GM19438 (cell line): ENCODE data around the gene LIN9.
"Not testable (repeated sequence)": the region's sequence is repeated elsewhere in the genome, so short reads cannot be mapped to it uniquely, and the experiment has no call there.

Source experiments
- ATAC-seq: cut with Tn5 transposase; IDR thresholded peaks from one replicate; pipeline ENCODE4 v1.9.1; 2021; ENCODE audit warnings: low read depth; ENCODE audit not compliant: unreplicated experiment

LIN9 gene

DNA sequence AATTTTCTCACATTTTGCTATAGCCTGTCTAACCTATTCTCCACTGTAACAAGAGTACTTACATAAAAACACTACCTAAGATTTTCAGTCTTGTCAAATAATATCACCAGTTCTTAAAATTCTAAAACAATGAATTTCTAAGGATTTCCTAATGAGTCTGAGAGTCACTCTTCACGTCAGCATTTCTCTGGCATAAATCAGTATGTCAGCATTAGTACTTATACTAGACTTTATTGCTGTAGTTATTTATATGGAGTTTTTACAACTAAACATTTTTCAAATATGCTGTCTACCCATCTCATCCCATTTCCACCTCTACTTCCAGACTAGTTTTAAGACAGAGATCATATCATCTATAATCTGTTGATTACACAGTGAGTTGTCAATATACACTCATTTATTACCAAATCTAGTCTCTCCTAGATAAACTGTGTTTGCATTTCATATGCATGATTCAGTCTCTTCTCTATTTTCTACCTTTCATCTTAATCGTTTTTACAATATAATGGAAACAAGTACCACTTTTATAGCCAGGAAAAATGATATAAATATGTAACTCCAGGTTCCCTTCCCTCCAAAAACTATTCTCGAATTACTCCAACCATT is 32.8 kb downstream of the LIN9 start:
- ATAC-seq: no peak

- no peak for ATAC-seq
Measured at GRCh38 chr1:226274138-226274537, 34.8 kb downstream of the LIN9 start.

- ATAC-seq: not testable (repeated sequence)
Measured at GRCh38 chr1:226272233-226272902, 36.6 kb downstream of the LIN9 start.

DNA sequence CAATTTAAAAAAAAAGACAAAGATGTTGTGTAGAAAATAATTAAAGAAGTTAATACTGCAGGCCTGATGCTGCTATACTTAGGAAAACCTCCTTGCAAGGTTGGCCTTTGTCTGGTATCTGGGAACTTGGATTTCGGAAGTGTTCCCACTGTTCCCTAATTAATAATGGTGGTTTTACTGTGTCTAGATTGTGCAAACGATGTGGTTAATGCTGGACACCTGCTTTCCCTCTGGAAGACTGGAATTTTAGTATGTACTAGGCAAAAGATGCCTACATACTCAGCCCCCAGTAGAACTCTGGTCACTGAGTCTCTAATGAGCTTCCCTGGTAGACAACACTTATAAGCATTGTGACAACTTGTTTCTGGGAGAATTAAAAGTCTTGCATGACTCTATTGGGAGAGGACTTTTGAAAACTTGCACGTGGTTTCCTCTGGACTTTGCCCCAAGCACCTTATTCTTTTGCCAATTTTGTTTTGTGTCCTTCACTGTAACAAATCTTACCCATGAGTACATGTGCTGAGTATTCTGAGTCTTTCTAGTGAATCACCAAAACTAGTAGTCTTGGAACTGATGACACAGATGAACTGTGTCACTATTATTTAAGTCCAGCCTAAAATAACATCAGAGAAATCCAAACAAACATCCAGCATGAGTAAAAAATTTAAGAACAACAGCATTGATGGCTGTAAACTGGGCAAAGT is 40.4 kb downstream of the LIN9 start:
- no peak for ATAC-seq

DNA sequence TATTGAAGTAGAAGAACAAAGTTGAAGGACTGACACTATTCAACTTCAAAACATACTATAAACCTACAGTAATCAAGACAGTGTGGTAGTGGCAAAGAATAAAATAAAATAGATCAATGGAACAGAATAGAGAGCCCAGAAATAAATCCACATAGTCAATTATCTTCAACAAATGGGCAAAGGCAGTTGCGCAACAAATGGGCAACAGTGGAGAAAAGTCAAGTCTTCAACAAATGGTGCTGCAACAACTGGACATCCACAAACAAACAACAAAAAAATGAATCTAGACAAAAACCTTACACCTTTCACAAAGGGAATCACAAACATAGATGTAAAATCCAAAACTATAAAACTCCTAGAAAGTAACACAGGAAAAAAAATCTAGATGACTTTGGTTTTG is 47.1 kb downstream of the LIN9 start:
- ATAC-seq: no peak

DNA sequence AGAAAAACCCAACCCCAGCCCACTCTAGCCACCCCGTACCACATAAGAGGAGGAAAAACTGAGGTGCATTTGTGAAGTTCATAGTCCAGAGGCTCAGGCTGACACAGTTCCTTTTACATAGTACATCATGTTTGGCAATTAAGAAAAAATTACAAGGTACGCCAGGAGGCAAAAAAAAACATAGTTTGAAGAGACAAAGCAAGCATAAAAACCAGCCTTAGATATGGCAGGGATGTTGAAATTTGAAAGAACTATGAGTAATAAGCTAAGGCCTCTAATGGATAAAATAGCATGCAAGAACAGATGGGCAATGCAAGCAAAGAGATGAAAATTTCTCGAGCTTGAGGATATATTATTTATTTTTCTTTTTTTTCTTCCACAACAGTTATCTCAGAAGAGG is 53.6 kb downstream of the LIN9 start:
- no peak for ATAC-seq

GRCh38 chr1:226253933-226254332 is 55.0 kb downstream of the LIN9 start:
- no peak for ATAC-seq

DNA sequence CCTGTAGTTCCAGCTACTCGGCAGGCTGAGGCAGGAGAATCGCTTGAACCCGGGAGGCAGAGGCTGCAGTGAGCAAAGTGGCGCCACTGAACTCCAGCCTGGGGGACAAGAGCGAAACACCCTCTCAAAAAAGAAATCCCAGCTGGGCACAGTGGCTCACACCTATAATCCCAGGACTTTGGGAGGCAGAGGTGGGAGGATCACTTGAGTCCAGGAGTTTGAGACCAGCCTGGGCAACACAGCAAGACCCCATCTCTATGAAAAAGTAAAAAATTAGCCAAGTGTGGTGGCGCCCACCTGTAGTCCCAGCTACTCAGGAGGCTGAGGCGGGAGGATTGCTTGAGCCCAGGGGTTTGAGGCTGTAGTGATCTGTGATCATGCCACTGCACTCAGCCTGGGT is 56.1 kb downstream of the LIN9 start:
- ATAC-seq: not testable (repeated sequence)

DNA sequence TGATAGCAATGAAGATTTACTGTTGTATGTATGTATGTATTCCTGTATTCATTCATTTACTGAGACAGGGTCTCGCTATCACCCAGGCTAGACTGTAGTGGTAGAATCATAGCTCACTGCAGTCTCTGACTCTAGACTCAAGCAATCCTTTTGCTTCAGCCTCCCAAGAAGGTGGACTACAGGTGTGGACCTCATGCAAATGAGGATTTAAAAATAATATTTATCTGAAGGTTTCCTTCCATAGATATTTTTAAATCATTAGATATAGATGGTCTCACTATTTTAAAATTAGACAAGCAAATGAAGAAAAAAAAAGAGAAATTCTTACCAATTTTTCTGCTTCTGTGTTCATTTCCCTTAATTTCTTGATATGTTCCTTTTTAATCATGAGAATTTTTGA is 58.5 kb downstream of the LIN9 start:
- no peak for ATAC-seq

- ATAC-seq: no peak
Measured at GRCh38 chr1:226248796-226249195, 60.2 kb downstream of the LIN9 start.

GRCh38 chr1:226248091-226248490 is 60.9 kb downstream of the LIN9 start:
- ATAC-seq: no peak

DNA sequence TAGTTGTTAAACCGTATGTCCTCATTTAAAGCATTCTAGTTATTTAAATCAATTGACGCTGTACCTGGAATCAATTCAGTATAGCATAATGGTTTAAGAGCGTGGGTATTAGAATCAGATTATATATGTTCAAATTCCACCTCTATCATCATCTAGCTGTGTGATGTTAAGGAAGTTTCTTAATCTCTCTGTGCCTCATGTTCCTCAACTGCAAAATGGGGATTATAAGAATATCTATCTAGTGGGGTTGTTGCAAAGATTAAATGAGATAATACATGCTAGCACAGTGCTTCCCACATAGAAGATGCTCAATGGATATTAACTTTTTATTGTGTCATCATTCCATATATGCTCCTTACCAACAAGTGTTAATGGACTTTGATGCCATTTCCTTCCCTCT is 69.5 kb downstream of the LIN9 start:
- ATAC-seq: no peak

DNA sequence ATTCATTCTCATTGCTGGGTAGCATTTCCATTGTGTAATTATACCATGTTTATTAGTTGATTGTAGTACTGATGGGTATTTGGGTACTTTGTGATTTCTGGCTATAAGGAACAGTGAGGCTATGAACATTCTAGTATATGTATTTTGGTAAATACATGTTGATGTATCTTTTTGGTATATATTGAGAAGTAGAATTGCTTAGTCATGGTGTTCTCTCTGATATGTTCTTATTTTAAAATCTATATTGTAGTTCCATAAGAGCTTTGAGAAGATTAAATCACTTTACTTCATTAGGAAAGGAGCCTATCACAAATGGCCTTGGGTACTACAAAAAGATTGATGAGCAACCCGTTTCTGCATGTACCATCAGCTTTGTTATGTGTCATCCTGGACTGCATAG is 72.1 kb downstream of the LIN9 start:
- no peak for ATAC-seq

DNA sequence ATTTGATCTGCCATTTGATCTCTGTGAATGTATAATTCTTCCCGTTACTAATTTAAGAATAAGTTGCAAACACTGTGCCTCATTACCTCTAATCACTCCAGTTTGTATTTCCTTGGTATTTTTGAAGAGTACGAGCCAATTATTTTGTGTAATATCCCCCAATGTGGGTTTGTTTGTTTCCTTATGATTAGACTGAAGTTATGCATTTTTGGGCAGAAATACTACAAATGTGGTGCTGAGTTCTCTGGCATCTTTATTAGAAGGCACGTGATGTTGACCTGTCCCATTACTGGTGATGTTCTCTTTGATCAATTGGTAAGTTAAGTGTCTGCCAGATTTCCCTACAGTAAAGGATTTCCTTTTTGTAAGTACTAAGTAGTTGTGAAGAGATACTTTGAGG is 75.2 kb downstream of the LIN9 start:
- ATAC-seq: no peak

- ATAC-seq: peak; percentile 58
Measured at GRCh38 chr1:226233293-226233692, 75.7 kb downstream of the LIN9 start.

GRCh38 chr1:226226601-226227000 is 82.4 kb downstream of the LIN9 start:
- no peak for ATAC-seq

DNA sequence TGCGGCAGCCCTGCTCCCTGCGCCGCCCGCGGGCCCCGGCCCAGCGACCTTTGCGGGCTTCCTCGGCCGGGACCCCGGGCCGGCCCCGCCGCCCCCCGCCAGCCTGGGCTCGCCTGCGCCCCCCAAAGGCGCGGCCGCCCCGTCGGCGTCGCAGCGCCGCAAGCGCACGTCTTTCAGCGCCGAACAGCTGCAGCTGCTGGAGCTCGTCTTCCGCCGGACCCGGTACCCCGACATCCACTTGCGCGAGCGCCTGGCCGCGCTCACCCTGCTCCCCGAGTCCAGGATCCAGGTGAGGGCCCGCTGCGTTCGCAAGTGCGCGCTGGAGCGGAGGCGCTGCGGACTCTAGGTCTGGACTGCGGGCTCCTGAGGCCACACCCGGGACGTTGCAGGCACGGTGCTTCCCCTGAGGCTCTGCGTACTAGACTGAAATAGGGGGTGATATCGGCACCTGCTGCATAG is 85.1 kb downstream of the LIN9 start:
- ATAC-seq: peak; percentile 74

- peak; percentile 35 for ATAC-seq
Measured at GRCh38 chr1:226223157-226223785, 85.7 kb downstream of the LIN9 start, which contains the start of gene MIXL1. Gene MIXL1, plus strand, starts transcription at chr1:226223664. Its CDS starts 18 bp downstream, at chr1:226223682.

DNA sequence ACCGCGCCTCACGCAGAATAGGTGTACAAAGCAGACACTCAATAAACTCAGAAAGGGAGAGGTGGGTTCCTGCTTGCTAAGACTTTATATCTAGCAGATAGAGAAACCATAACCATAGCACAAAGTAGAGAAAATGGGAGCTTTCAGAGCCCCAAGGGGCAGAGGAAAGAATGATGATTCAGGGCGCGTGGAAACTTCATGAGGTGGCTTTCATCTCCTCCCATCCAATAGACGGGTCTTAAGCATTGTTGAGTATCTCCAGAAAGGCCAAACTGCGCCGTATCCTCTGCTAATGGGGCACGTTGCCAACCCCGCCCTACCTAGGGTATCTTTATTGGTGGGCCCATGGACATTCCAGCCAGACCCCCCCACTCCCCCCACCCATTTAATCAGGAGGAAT is 86.3 kb downstream of the LIN9 start:
- no peak for ATAC-seq

- no peak for ATAC-seq
Measured at GRCh38 chr1:226220473-226221189, 88.3 kb downstream of the LIN9 start.

GRCh38 chr1:226217273-226217672 is 91.7 kb downstream of the LIN9 start:
- ATAC-seq: no peak
